Thyroid gland (tissue), 4 donors: ENCODE results near the gene ATE1.

ENCODE experiments used
- CTCF ChIP-seq, 6 experiments: fragments of 200-600 bp in 3 of 6; fragments of 450-650 bp in 3 of 6; sonication (generic) in 3 of 6; IDR thresholded peaks; one replicate each; pipeline ENCODE4 v1.5.1; 2016 to 2019; ENCODE audit warnings: antibody characterized with exemption in 6 of 6, mild to moderate bottlenecking in 2 of 6, inconsistent platforms in 1 of 6, moderate library complexity in 1 of 6
- POLR2A ChIP-seq, 2 donors: fragments of 450-650 bp; IDR thresholded peaks; one replicate each; pipeline ENCODE4 v1.6.1; 2017; ENCODE audit warnings: antibody characterized with exemption in 2 of 2, mild to moderate bottlenecking in 2 of 2, moderate library complexity in 1 of 2

- no peak for TF ChIP-seq POLR2A (IDR thresholded peaks at IDR 0.05)
- TF ChIP-seq CTCF (IDR thresholded peaks at IDR 0.05), result no peak
Measured at GRCh38 chr10:121694966-121695643, 232.7 kb downstream of the ATE1 start.
